Endodermal cell (in vitro differentiated cells): ENCODE data around the gene CETP. TPM values are rescaled to one million over a fixed set of nuclear protein-coding genes. Genes with fewer than 3 reads are reported as not detected.

Experiments
- DNase-seq: peaks from one replicate; pipeline ENCODE4 v3.0.0-alpha.2; 2017
- H3K27ac ChIP-seq: 2 replicates; pipeline ENCODE4 v1.5.1; 2013; ENCODE audit warnings: mild to moderate bottlenecking, low read depth, low read length, moderate library complexity
- H3K27me3 ChIP-seq: 2 replicates; pipeline ENCODE4 v1.6.1; 2013; ENCODE audit warnings: mild to moderate bottlenecking, low read length, moderate library complexity; ENCODE audit not compliant: insufficient read depth, control insufficient read depth, poor library complexity, severe bottlenecking
- H3K36me3 ChIP-seq: 2 replicates; pipeline ENCODE4 v1.7.0; 2013; ENCODE audit warnings: mild to moderate bottlenecking, low read length, moderate library complexity; ENCODE audit not compliant: control insufficient read depth, insufficient read depth
- H3K4me1 ChIP-seq: one replicate; pipeline ENCODE4 v1.7.0; 2013; ENCODE audit warnings: low read length; ENCODE audit not compliant: control insufficient read depth, insufficient read depth
- H3K4me3 ChIP-seq: 2 replicates; pipeline ENCODE4 v1.5.1; 2013; ENCODE audit warnings: mild to moderate bottlenecking, low read length, moderate library complexity
- H3K9ac ChIP-seq: 2 replicates; pipeline ENCODE4 v1.6.1; 2013; ENCODE audit warnings: mild to moderate bottlenecking, low read length, moderate library complexity; ENCODE audit not compliant: poor library complexity, severe bottlenecking; ENCODE audit errors: extremely low read depth
- H3K9me3 ChIP-seq: 2 replicates; pipeline ENCODE4 v1.6.1; 2013; ENCODE audit warnings: mild to moderate bottlenecking, low read length, moderate library complexity; ENCODE audit not compliant: control insufficient read depth
- H3K27ac Mint-ChIP-seq: 2 replicates; pipeline ENCODE4 v1.8.0; 2020; ENCODE audit warnings: mixed read lengths
- H3K27me3 Mint-ChIP-seq: 2 replicates; pipeline ENCODE4 v1.8.0; 2021; ENCODE audit warnings: mild to moderate bottlenecking, mixed read lengths; ENCODE audit not compliant: insufficient read depth
- H3K36me3 Mint-ChIP-seq: 2 replicates; pipeline ENCODE4 v1.8.0; 2020; ENCODE audit warnings: low read depth, mixed read lengths
- H3K4me1 Mint-ChIP-seq: 2 replicates; pipeline ENCODE4 v1.8.0; 2020; ENCODE audit warnings: mixed read lengths
- H3K4me3 Mint-ChIP-seq: 2 replicates; pipeline ENCODE4 v1.8.0; 2020; ENCODE audit warnings: mild to moderate bottlenecking, moderate library complexity, mixed read lengths
- H3K9me3 Mint-ChIP-seq: 2 replicates; pipeline ENCODE4 v1.8.0; 2020; ENCODE audit warnings: mild to moderate bottlenecking, mixed read lengths
- CTCF ChIP-seq: fragments of 200-600 bp; sonication (generic); conservative IDR thresholded peaks from 2 replicates; pipeline ENCODE4 v1.5.0; 2021; ENCODE audit warnings: antibody characterized with exemption, mild to moderate bottlenecking
- WGBS, 2 experiments: methylation state at CpG; one replicate each; pipeline versions ENCODE4 v1.1.5 to v1.1.7; 2013; ENCODE audit warnings: missing lambda C conversion rate in 2 of 2, mixed read lengths in 1 of 2; ENCODE audit not compliant: insufficient coverage in 1 of 2, insufficient read length in 1 of 2; 5-methylcytosine and 5-hydroxymethylcytosine counted together
- total RNA-seq, 2 donors: library from RNA; stranded (reverse); fragmentation: NEBNext Ultra II Directional in 1 of 2; extraction: Animal tissue kit (Norgen Biotek cat#: 25700) in 1 of 2; gene quantifications; 2 replicates in 1 of 2; 3 replicates in 1 of 2; pipeline ENCODE4 v1.2.1, GENCODE V29; 2021

The CETP gene
- total RNA-seq, 2 donors from 2014 or later: not detected

GRCh38 chr16:56950051-56950450 lies 11.7 kb upstream of the CETP start:
- H3K36me3 ChIP-seq: peaks cover 9% of the 10 kb centered on the region
- TF ChIP-seq CTCF: no peak
- H3K4me3 ChIP-seq: no peak overlapping the region
- H3K27ac Mint-ChIP-seq: no peak overlapping the region
- 91 to 100% methylated on average over 1 to 4 of the region's 4 CpGs for WGBS, 2 experiments
- no peaks in the 10 kb centered on the region for H3K27me3 ChIP-seq
- no peak for DNase-seq
- H3K9ac ChIP-seq: no peak overlapping the region
- no peaks in the 10 kb centered on the region for H3K9me3 ChIP-seq
- H3K4me1 ChIP-seq: no peaks in the 10 kb centered on the region
- H3K27ac ChIP-seq: no peak overlapping the region
- no peak overlapping the region for H3K4me3 Mint-ChIP-seq
- H3K27me3 Mint-ChIP-seq: no peaks in the 10 kb centered on the region
- peaks cover 7% of the 10 kb centered on the region for H3K4me1 Mint-ChIP-seq
- peaks cover 3% of the 10 kb centered on the region for H3K9me3 Mint-ChIP-seq
- H3K36me3 Mint-ChIP-seq: peaks cover 2% of the 10 kb centered on the region

- Histone ChIP-seq H3K4me3 (no peak overlapping the region), H3K27me3 (no peaks in the 10 kb centered on the region), H3K27ac (no peak overlapping the region), H3K4me1 (no peaks in the 10 kb centered on the region), H3K9ac (no peak overlapping the region), H3K36me3 (peaks cover 4% of the 10 kb centered on the region), H3K9me3 (no peaks in the 10 kb centered on the region)
- no peaks in the 10 kb centered on the region for H3K36me3 Mint-ChIP-seq
- DNase-seq: no peak
- WGBS, 2 experiments: 94 to 96% methylated on average over 6 to 7 of the region's 7 CpGs
- no peak overlapping the region for H3K27ac Mint-ChIP-seq
- no peaks in the 10 kb centered on the region for H3K27me3 Mint-ChIP-seq
- TF ChIP-seq CTCF: no peak
- H3K9me3 Mint-ChIP-seq: peaks cover 7% of the 10 kb centered on the region
- H3K4me3 Mint-ChIP-seq: no peak overlapping the region
- H3K4me1 Mint-ChIP-seq: peaks cover 7% of the 10 kb centered on the region
These were observed 11.3 kb upstream of the CETP start for GRCh38 chr16:56950455-56950854.

GRCh38 chr16:56950881-56951771 lies 10.6 kb upstream of the CETP start:
- 76 to 96% methylated on average over 9 to 15 of the region's 15 CpGs for WGBS, 2 experiments
- Mint-ChIP-seq H3K9me3 (peaks cover 10% of the 10 kb centered on the region), H3K27ac (no peak overlapping the region), H3K36me3 (no peaks in the 10 kb centered on the region), H3K4me1 (peaks cover 7% of the 10 kb centered on the region), H3K4me3 (no peak overlapping the region), H3K27me3 (no peaks in the 10 kb centered on the region)
- peak; percentile 88 for DNase-seq
- Histone ChIP-seq H3K27ac (no peak overlapping the region), H3K27me3 (no peaks in the 10 kb centered on the region), H3K4me3 (no peak overlapping the region), H3K36me3 (no peaks in the 10 kb centered on the region), H3K9me3 (no peaks in the 10 kb centered on the region), H3K9ac (no peak overlapping the region), H3K4me1 (no peaks in the 10 kb centered on the region)
- peak; percentile 79 for TF ChIP-seq CTCF
